Mesendoderm (in vitro differentiated cells): Measurements from ENCODE around the gene TMC1.
"Not testable (repeated sequence)": the region's sequence is repeated elsewhere in the genome, so short reads cannot be mapped to it uniquely, and the experiment has no call there.

Experiments used
- DNase-seq: peaks from one replicate; pipeline ENCODE4 v3.0.0; 2013
- H2AK5ac ChIP-seq: 2 replicates; pipeline ENCODE4 v1.6.1; 2013; ENCODE audit warnings: low read length, inconsistent platforms
- H2BK120ac ChIP-seq: 2 replicates; pipeline ENCODE4 v1.6.1; 2013; ENCODE audit warnings: low read depth, mild to moderate bottlenecking, low read length, moderate library complexity, mixed read lengths
- H2BK15ac ChIP-seq: replicated peaks from 2 replicates; pipeline ENCODE4 v1.6.1; 2013; ENCODE audit warnings: low read depth, mild to moderate bottlenecking, moderate library complexity
- H2BK5ac ChIP-seq: 2 replicates; pipeline ENCODE4 v1.6.1; 2013; ENCODE audit warnings: low read length, inconsistent platforms
- H3K18ac ChIP-seq: 2 replicates; pipeline ENCODE4 v1.6.1; 2013; ENCODE audit warnings: mild to moderate bottlenecking, low read length, mixed read lengths
- H3K23ac ChIP-seq: one replicate; pipeline ENCODE4 v1.6.1; 2013; ENCODE audit warnings: low read length
- H3K27ac ChIP-seq: 2 replicates; pipeline ENCODE4 v1.5.1; 2013; ENCODE audit warnings: low read depth, mild to moderate bottlenecking, inconsistent platforms, low read length, moderate library complexity
- H3K27me3 ChIP-seq: 2 replicates; pipeline ENCODE4 v1.6.1; 2013; ENCODE audit warnings: low read length, control low read depth, mild to moderate bottlenecking, inconsistent platforms; ENCODE audit not compliant: insufficient read depth, poor library complexity
- H3K36me3 ChIP-seq: 2 replicates; pipeline ENCODE4 v1.6.1; 2013; ENCODE audit warnings: low read length, inconsistent platforms; ENCODE audit not compliant: control insufficient read depth, insufficient read depth
- H3K4ac ChIP-seq: one replicate; pipeline ENCODE4 v1.6.1; 2013; ENCODE audit warnings: low read depth, mild to moderate bottlenecking, low read length, moderate library complexity
- H3K4me1 ChIP-seq: 2 replicates; pipeline ENCODE4 v1.6.1; 2013; ENCODE audit warnings: low read depth, low read length, inconsistent platforms; ENCODE audit not compliant: control insufficient read depth
- H3K4me2 ChIP-seq: 2 replicates; pipeline ENCODE4 v1.6.1; 2013; ENCODE audit warnings: low read length
- H3K4me3 ChIP-seq: 2 replicates; pipeline ENCODE4 v1.5.1; 2013; ENCODE audit warnings: mild to moderate bottlenecking, low read length
- H3K56ac ChIP-seq: one replicate; pipeline ENCODE4 v1.6.1; 2013; ENCODE audit warnings: low read length
- H3K79me1 ChIP-seq: 2 replicates; pipeline ENCODE4 v1.6.1; 2013; ENCODE audit warnings: low read length, inconsistent platforms
- H3K79me2 ChIP-seq: 2 replicates; pipeline ENCODE4 v1.6.1; 2013; ENCODE audit warnings: mild to moderate bottlenecking, low read length; ENCODE audit not compliant: control insufficient read depth, insufficient read depth
- H3K9ac ChIP-seq: 2 replicates; pipeline ENCODE4 v1.6.1; 2013; ENCODE audit warnings: low read length, inconsistent platforms
- H4K5ac ChIP-seq: one replicate; pipeline ENCODE4 v1.6.1; 2013; ENCODE audit warnings: low read length
- H4K8ac ChIP-seq: one replicate; pipeline ENCODE4 v1.6.1; 2013; ENCODE audit warnings: low read depth, mild to moderate bottlenecking, control low read depth, low read length, moderate library complexity
- WGBS: extraction: QIAGEN DNeasy Blood & Tissue Kit; methylation state at CpG from one replicate; pipeline ENCODE4 v1.1.7; 2013; ENCODE audit warnings: low lambda C conversion rate, missing lambda C conversion rate; ENCODE audit not compliant: insufficient coverage; ENCODE audit errors: extremely low coverage; 5-methylcytosine and 5-hydroxymethylcytosine counted together

The TMC1 gene

GRCh38 chr9:72538921-72539702 lies 17.7 kb downstream of the TMC1 start:
- Histone ChIP-seq H4K5ac (no peak overlapping the region), H4K8ac (no peak overlapping the region), H3K9ac (no peak overlapping the region), H3K4ac (no peak overlapping the region), H3K27ac (no peak overlapping the region), H3K4me1 (no peaks in the 10 kb centered on the region), H3K18ac (no peak overlapping the region), H3K36me3 (no peaks in the 10 kb centered on the region), H2AK5ac (no peak overlapping the region), H3K56ac (no peak overlapping the region), H3K79me2 (no peaks in the 10 kb centered on the region), H3K23ac (no peak overlapping the region), H2BK5ac (no peak overlapping the region), H3K79me1 (no peaks in the 10 kb centered on the region), H2BK15ac (no peak overlapping the region), H2BK120ac (no peak overlapping the region), H3K4me2 (no peak overlapping the region), H3K27me3 (no peaks in the 10 kb centered on the region), H3K4me3 (no peak overlapping the region)
- DNase-seq: no peak
- no CpG with 5 or more reads among the region's 4 CpGs for WGBS

DNA sequence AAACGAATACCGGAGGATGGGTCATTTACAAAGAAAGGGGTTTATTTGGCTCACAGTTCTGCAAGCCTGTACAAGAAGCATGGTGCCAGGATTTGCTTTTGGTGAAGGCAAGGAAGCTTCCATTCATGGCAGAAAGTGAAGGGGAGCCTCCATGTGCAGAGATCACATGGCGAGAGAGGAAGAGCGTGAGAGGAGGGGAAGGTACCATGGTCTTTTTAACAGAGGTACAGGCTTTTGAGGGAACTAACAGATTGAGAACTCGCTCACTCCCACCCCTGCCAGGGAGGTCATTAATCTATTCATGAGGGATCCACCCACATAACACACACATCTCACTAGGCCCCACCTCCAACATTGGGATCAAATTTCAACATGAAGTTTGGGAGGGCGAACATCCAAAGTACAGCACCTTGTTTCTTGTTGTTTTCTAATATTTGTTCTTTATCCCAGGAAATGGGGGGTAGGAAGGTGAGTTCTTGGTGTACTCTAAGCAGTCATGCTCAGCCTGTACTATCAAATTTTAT lies 18.5 kb downstream of the TMC1 start:
- no peaks in the 10 kb centered on the region for H3K36me3 ChIP-seq
- no peak overlapping the region for H3K18ac ChIP-seq
- no peaks in the 10 kb centered on the region for H3K79me2 ChIP-seq
- no peak overlapping the region for H2BK120ac ChIP-seq
- no peak for DNase-seq
- no peak overlapping the region for H3K4me3 ChIP-seq
- H3K4me2 ChIP-seq: no peak overlapping the region
- no peak overlapping the region for H4K8ac ChIP-seq
- H3K9ac ChIP-seq: no peak overlapping the region
- H3K4me1 ChIP-seq: no peaks in the 10 kb centered on the region
- H3K4ac ChIP-seq: no peak overlapping the region
- no peaks in the 10 kb centered on the region for H3K27me3 ChIP-seq
- no peak overlapping the region for H2BK5ac ChIP-seq
- H2BK15ac ChIP-seq: no peak overlapping the region
- no peak overlapping the region for H4K5ac ChIP-seq
- no peak overlapping the region for H3K23ac ChIP-seq
- no peak overlapping the region for H3K56ac ChIP-seq
- H3K27ac ChIP-seq: no peak overlapping the region
- H3K79me1 ChIP-seq: no peaks in the 10 kb centered on the region
- no CpG with 5 or more reads among the region's 6 CpGs for WGBS
- H2AK5ac ChIP-seq: no peak overlapping the region

GRCh38 chr9:72540348-72540873 lies 19.0 kb downstream of the TMC1 start:
- Histone ChIP-seq H3K4me3 (no peak overlapping the region), H3K79me2 (no peaks in the 10 kb centered on the region), H4K5ac (no peak overlapping the region), H2BK5ac (no peak overlapping the region), H3K23ac (no peak overlapping the region), H3K36me3 (no peaks in the 10 kb centered on the region), H4K8ac (no peak overlapping the region), H3K4ac (no peak overlapping the region), H2BK120ac (no peak overlapping the region), H3K79me1 (no peaks in the 10 kb centered on the region), H3K18ac (no peak overlapping the region), H3K4me1 (no peaks in the 10 kb centered on the region), H3K4me2 (no peak overlapping the region), H3K9ac (no peak overlapping the region), H3K56ac (no peak overlapping the region), H3K27ac (no peak overlapping the region), H2AK5ac (no peak overlapping the region), H3K27me3 (no peaks in the 10 kb centered on the region), H2BK15ac (no peak overlapping the region)
- no peak for DNase-seq
- WGBS: no CpG with 5 or more reads among the region's 6 CpGs

GRCh38 chr9:72542537-72542833 lies 21.1 kb downstream of the TMC1 start:
- H3K4me2 ChIP-seq, H4K5ac ChIP-seq, H3K27me3 ChIP-seq, H3K27ac ChIP-seq, H3K4ac ChIP-seq, H3K79me1 ChIP-seq, H3K9ac ChIP-seq, H4K8ac ChIP-seq, H3K56ac ChIP-seq, H3K4me3 ChIP-seq, H2BK5ac ChIP-seq, H3K23ac ChIP-seq, H3K18ac ChIP-seq, H2AK5ac ChIP-seq, H3K36me3 ChIP-seq, DNase-seq, H2BK15ac ChIP-seq, H3K79me2 ChIP-seq, H2BK120ac ChIP-seq, H3K4me1 ChIP-seq: not testable (repeated sequence)
- no CpG with 5 or more reads among the region's 5 CpGs for WGBS

- Histone ChIP-seq H3K9ac (no peak overlapping the region), H3K79me1 (no peaks in the 10 kb centered on the region), H3K18ac (no peak overlapping the region), H3K79me2 (no peaks in the 10 kb centered on the region), H2BK15ac (no peak overlapping the region), H3K4me3 (no peak overlapping the region), H3K27ac (no peak overlapping the region), H2AK5ac (no peak overlapping the region), H3K4me1 (no peaks in the 10 kb centered on the region), H3K23ac (no peak overlapping the region), H2BK5ac (no peak overlapping the region), H3K4ac (no peak overlapping the region), H2BK120ac (no peak overlapping the region), H3K27me3 (no peaks in the 10 kb centered on the region), H3K4me2 (no peak overlapping the region), H4K8ac (no peak overlapping the region), H3K56ac (no peak overlapping the region), H4K5ac (no peak overlapping the region), H3K36me3 (no peaks in the 10 kb centered on the region)
- WGBS: no CpG with 5 or more reads among the region's 1 CpG
- DNase-seq: no peak
These were observed 21.5 kb downstream of the TMC1 start for GRCh38 chr9:72542917-72543316.

- Histone ChIP-seq H2BK15ac (no peak overlapping the region), H2BK120ac (no peak overlapping the region), H3K27me3 (no peaks in the 10 kb centered on the region), H3K79me2 (no peaks in the 10 kb centered on the region), H4K5ac (no peak overlapping the region), H3K56ac (no peak overlapping the region), H3K27ac (no peak overlapping the region), H3K4ac (no peak overlapping the region), H3K4me1 (no peaks in the 10 kb centered on the region), H2BK5ac (no peak overlapping the region), H3K4me2 (no peak overlapping the region), H3K36me3 (no peaks in the 10 kb centered on the region), H3K4me3 (no peak overlapping the region), H3K9ac (no peak overlapping the region), H3K79me1 (no peaks in the 10 kb centered on the region), H4K8ac (no peak overlapping the region), H2AK5ac (no peak overlapping the region), H3K18ac (no peak overlapping the region), H3K23ac (no peak overlapping the region)
- WGBS: no CpG with 5 or more reads among the region's 2 CpGs
- no peak for DNase-seq
These were observed 29.9 kb downstream of the TMC1 start for GRCh38 chr9:72551306-72551705.
